C1 segment of cervical spinal cord (tissue), 14 donors: ENCODE measurements around the gene KCNQ5.
"Not testable (repeated sequence)": the region's sequence is repeated elsewhere in the genome, so short reads cannot be mapped to it uniquely, and the experiment has no call there.

Experiments used
- DNase-seq, 14 donors: peaks; one replicate each; lab custom pipeline; 2025; lab: John Stamatoyannopoulos, UW

The KCNQ5 gene

GRCh38 chr6:73176057-73176456, 554.2 kb downstream of the KCNQ5 start:
- DNase-seq: no peak

- no peak for DNase-seq
Observed at GRCh38 chr6:73177221-73177944, 555.5 kb downstream of the KCNQ5 start.

- DNase-seq: no peak
Observed at GRCh38 chr6:73180076-73180738, 558.3 kb downstream of the KCNQ5 start.

GRCh38 chr6:73180763-73181619, 559.1 kb downstream of the KCNQ5 start:
- DNase-seq: peak in 3 of 14 donors; percentile 7 to 74 (median 20)

GRCh38 chr6:73182021-73182607, 560.2 kb downstream of the KCNQ5 start:
- no peak for DNase-seq

GRCh38 chr6:73193302-73193701, 571.4 kb downstream of the KCNQ5 start:
- not testable (repeated sequence) for DNase-seq

GRCh38 chr6:73194744-73195143, 572.9 kb downstream of the KCNQ5 start:
- DNase-seq: no peak

GRCh38 chr6:73200247-73200646, 578.4 kb downstream of the KCNQ5 start:
- no peak for DNase-seq

GRCh38 chr6:73200735-73201134, 578.9 kb downstream of the KCNQ5 start:
- no peak for DNase-seq

GRCh38 chr6:73203098-73203497, 581.2 kb downstream of the KCNQ5 start:
- DNase-seq: no peak

GRCh38 chr6:73204252-73204651, 582.4 kb downstream of the KCNQ5 start:
- DNase-seq: no peak

- DNase-seq: no peak
Observed at GRCh38 chr6:73207221-73207837, 585.5 kb downstream of the KCNQ5 start.

- no peak for DNase-seq
Observed at GRCh38 chr6:73209117-73209516, 587.3 kb downstream of the KCNQ5 start.

GRCh38 chr6:73216859-73217258, 595.0 kb downstream of the KCNQ5 start:
- DNase-seq: no peak

- no peak for DNase-seq
Observed at GRCh38 chr6:73225396-73225795, 603.5 kb downstream of the KCNQ5 start, which contains the start of gene KHDC1L. Gene KHDC1L, minus strand, starts transcription at chr6:73225496. Its CDS starts 88 bp downstream, at chr6:73225408.

- DNase-seq: no peak
Observed at GRCh38 chr6:73227606-73228255, 605.9 kb downstream of the KCNQ5 start.

- no peak for DNase-seq
Observed at GRCh38 chr6:73231986-73232391, 610.1 kb downstream of the KCNQ5 start.

- no peak for DNase-seq
Observed at GRCh38 chr6:73233048-73233447, 611.2 kb downstream of the KCNQ5 start.

GRCh38 chr6:73233971-73234370, 612.1 kb downstream of the KCNQ5 start:
- peak in 1 of 14 donors; percentile 3 for DNase-seq

GRCh38 chr6:73234733-73235132, 612.9 kb downstream of the KCNQ5 start:
- no peak for DNase-seq
